Neural progenitor cell (in vitro differentiated cells): ENCODE measurements around the gene ARID3A. TPM values are rescaled to one million over a fixed set of nuclear protein-coding genes. Genes with fewer than 3 reads are reported as not detected.

ENCODE experiments used
- DNase-seq: peaks from one replicate; pipeline ENCODE4 v3.0.0-alpha.2; 2016; ENCODE audit warnings: low spot score
- H2AFZ ChIP-seq: fragments of 200-600 bp; sonication (generic); replicated peaks from 2 replicates; pipeline ENCODE4 v1.6.1; 2016; ENCODE audit warnings: antibody characterized with exemption
- H3F3A ChIP-seq: fragments of 200-600 bp; sonication (generic); 2 replicates; pipeline ENCODE4 v1.6.1; 2016; ENCODE audit warnings: antibody characterized with exemption, low read depth
- H3K27ac ChIP-seq: fragments of 200-600 bp; sonication (generic); 2 replicates; pipeline ENCODE4 v1.5.1; 2016; ENCODE audit warnings: mild to moderate bottlenecking
- H3K27me3 ChIP-seq: fragments of 200-600 bp; sonication (generic); 2 replicates; pipeline ENCODE4 v1.6.1; 2016; ENCODE audit warnings: mild to moderate bottlenecking, moderate library complexity
- H3K36me3 ChIP-seq: fragments of 200-600 bp; sonication (generic); 2 replicates; pipeline ENCODE4 v1.5.1; 2016
- H3K4me1 ChIP-seq: fragments of 200-600 bp; sonication (generic); 2 replicates; pipeline ENCODE4 v1.6.1; 2016; ENCODE audit warnings: mixed run types
- H3K4me2 ChIP-seq: fragments of 200-600 bp; sonication (generic); 2 replicates; pipeline ENCODE4 v1.6.1; 2016
- H3K4me3 ChIP-seq: fragments of 200-600 bp; sonication (generic); 2 replicates; pipeline ENCODE4 v1.5.1; 2016
- H3K79me2 ChIP-seq: fragments of 200-600 bp; sonication (generic); 2 replicates; pipeline ENCODE4 v1.6.1; 2016; ENCODE audit warnings: low read depth
- H3K9ac ChIP-seq: fragments of 200-600 bp; sonication (generic); 2 replicates; pipeline ENCODE4 v1.6.1; 2016
- H3K9me3 ChIP-seq: fragments of 200-600 bp; sonication (generic); 2 replicates; pipeline ENCODE4 v1.5.1; 2016; ENCODE audit warnings: low read depth
- H4K20me1 ChIP-seq: fragments of 200-600 bp; sonication (generic); 2 replicates; pipeline ENCODE4 v1.6.1; 2016; ENCODE audit warnings: low read depth
- H3K27ac Mint-ChIP-seq: 3 replicates; pipeline ENCODE4 v1.8.0; 2021; ENCODE audit warnings: mixed read lengths
- H3K27me3 Mint-ChIP-seq: 2 replicates; pipeline ENCODE4 v1.8.0; 2022; ENCODE audit warnings: low read depth, mild to moderate bottlenecking, inconsistent platforms, moderate library complexity, mixed read lengths; ENCODE audit not compliant: insufficient read depth
- H3K36me3 Mint-ChIP-seq: 3 replicates; pipeline ENCODE4 v1.8.0; 2021; ENCODE audit warnings: mixed read lengths
- H3K4me1 Mint-ChIP-seq: 3 replicates; pipeline ENCODE4 v1.8.0; 2021; ENCODE audit warnings: mixed read lengths
- H3K4me3 Mint-ChIP-seq: 3 replicates; pipeline ENCODE4 v1.8.0; 2021; ENCODE audit warnings: mild to moderate bottlenecking, moderate library complexity, mixed read lengths
- H3K9me3 Mint-ChIP-seq: 3 replicates; pipeline ENCODE4 v1.8.0; 2020; ENCODE audit warnings: mixed read lengths
- CTCF ChIP-seq: fragments of 200-600 bp; sonication (generic); IDR thresholded peaks from 2 replicates; pipeline ENCODE4 v1.5.1; 2017; ENCODE audit warnings: antibody characterized with exemption, mild to moderate bottlenecking
- EZH2 ChIP-seq: fragments of 200-600 bp; sonication (generic); IDR thresholded peaks from 2 replicates; pipeline ENCODE4 v1.6.1; 2017; ENCODE audit warnings: antibody characterized with exemption, mild to moderate bottlenecking, moderate library complexity
- EZH2phosphoT487 ChIP-seq: fragments of 200-600 bp; sonication (generic); IDR thresholded peaks from 2 replicates; pipeline ENCODE4 v1.6.1; 2017; ENCODE audit warnings: antibody characterized with exemption
- total RNA-seq: library from RNA; depleted of rRNA; stranded (reverse); fragments of >200 nt; gene quantifications from 2 replicates; pipeline ENCODE4 v1.2.3, GENCODE V29; 2015; ENCODE audit warnings: low replicate concordance

ARID3A gene
- total RNA-seq, 1 donor from 2014 or later, result 25.5 TPM

DNA sequence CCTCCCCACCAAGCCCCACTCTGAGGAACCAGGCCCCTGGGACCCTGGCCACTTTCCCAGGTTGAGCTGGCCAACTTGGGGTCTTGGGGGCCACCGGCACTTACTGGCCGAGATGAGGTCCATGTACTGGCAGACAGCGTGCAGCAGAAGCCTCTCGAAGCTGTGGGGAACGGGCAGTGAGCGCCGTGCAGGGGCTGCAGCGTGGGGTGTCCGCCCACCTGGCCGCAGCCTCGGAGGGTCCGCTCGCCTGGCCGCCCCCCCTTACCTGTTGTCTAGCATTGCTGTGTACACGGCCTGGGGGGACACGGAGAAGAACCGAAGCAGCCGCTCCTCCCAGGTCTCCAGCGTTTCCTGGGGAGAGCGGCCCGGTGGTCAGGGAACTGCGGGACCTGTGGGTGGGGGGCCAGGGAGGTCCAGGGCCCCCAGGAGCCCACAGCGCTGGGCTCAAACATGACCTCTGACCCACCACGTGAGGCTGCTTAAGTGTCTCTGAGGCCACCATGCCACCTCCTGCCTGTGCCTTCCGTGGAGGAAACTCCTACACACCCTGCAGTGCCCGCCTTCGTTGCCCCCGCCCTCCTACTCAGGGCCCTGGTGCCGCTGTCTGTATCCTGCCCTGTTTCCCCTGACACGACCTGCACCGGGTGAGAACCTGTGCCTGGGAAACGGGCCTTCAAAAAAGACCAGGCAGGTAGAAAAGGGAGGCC lies 26.3 kb upstream of the ARID3A start:
- Mint-ChIP-seq H3K27me3 (peaks cover 2% of the 10 kb centered on the region), H3K9me3 (no peaks in the 10 kb centered on the region), H3K4me1 (peaks cover 27% of the 10 kb centered on the region), H3K27ac (no peak overlapping the region), H3K36me3 (peaks cover 1% of the 10 kb centered on the region), H3K4me3 (no peak overlapping the region)
- no peak for DNase-seq
- Histone ChIP-seq H3K27me3 (no peaks in the 10 kb centered on the region), H3K27ac (no peak overlapping the region), H3K4me3 (no peak overlapping the region), H3K4me2 (no peak overlapping the region), H3K36me3 (no peaks in the 10 kb centered on the region), H3K9me3 (no peaks in the 10 kb centered on the region), H3K4me1 (peaks cover 10% of the 10 kb centered on the region), H4K20me1 (peaks cover 62% of the 10 kb centered on the region), H3F3A (peaks cover 27% of the 10 kb centered on the region), H2AFZ (no peak overlapping the region), H3K79me2 (peaks cover 18% of the 10 kb centered on the region), H3K9ac (no peak overlapping the region)
- no peak for TF ChIP-seq EZH2
- no peak for TF ChIP-seq EZH2phosphoT487
- TF ChIP-seq CTCF, result no peak

GRCh38 chr19:900043-900301 lies 25.9 kb upstream of the ARID3A start:
- no peak overlapping the region for H3K4me3 ChIP-seq
- TF ChIP-seq EZH2phosphoT487 (no peak), CTCF (no peak), EZH2 (no peak)
- H3K9me3 ChIP-seq, result no peaks in the 10 kb centered on the region
- H3F3A ChIP-seq, result peaks cover 28% of the 10 kb centered on the region
- H3K9ac ChIP-seq, result no peak overlapping the region
- H3K36me3 Mint-ChIP-seq, result peaks cover 1% of the 10 kb centered on the region
- DNase-seq, result no peak
- H3K27ac Mint-ChIP-seq, result no peak overlapping the region
- H3K4me3 Mint-ChIP-seq, result no peak overlapping the region
- H3K27me3 Mint-ChIP-seq, result peaks cover 2% of the 10 kb centered on the region
- no peak overlapping the region for H2AFZ ChIP-seq
- H4K20me1 ChIP-seq, result peaks cover 67% of the 10 kb centered on the region
- H3K4me1 Mint-ChIP-seq, result peaks cover 27% of the 10 kb centered on the region
- no peak overlapping the region for H3K4me2 ChIP-seq
- no peaks in the 10 kb centered on the region for H3K36me3 ChIP-seq
- H3K79me2 ChIP-seq, result peaks cover 23% of the 10 kb centered on the region
- H3K27ac ChIP-seq, result no peak overlapping the region
- H3K27me3 ChIP-seq, result no peaks in the 10 kb centered on the region
- peaks cover 10% of the 10 kb centered on the region for H3K4me1 ChIP-seq
- H3K9me3 Mint-ChIP-seq, result no peaks in the 10 kb centered on the region

GRCh38 chr19:900302-901111 lies 25.3 kb upstream of the ARID3A start:
- Mint-ChIP-seq H3K27me3 (peaks cover 2% of the 10 kb centered on the region), H3K36me3 (peaks cover 1% of the 10 kb centered on the region), H3K27ac (no peak overlapping the region), H3K4me1 (peaks cover 27% of the 10 kb centered on the region), H3K9me3 (no peaks in the 10 kb centered on the region), H3K4me3 (no peak overlapping the region)
- H3K9ac ChIP-seq, result no peak overlapping the region
- H3F3A ChIP-seq, result peaks cover 28% of the 10 kb centered on the region
- no peaks in the 10 kb centered on the region for H3K36me3 ChIP-seq
- no peak overlapping the region for H3K4me2 ChIP-seq
- no peak overlapping the region for H3K4me3 ChIP-seq
- no peak overlapping the region for H3K27ac ChIP-seq
- no peaks in the 10 kb centered on the region for H3K9me3 ChIP-seq
- DNase-seq, result no peak
- no peak overlapping the region for H2AFZ ChIP-seq
- no peaks in the 10 kb centered on the region for H3K27me3 ChIP-seq
- peaks cover 10% of the 10 kb centered on the region for H3K4me1 ChIP-seq
- TF ChIP-seq CTCF (no peak), EZH2 (no peak), EZH2phosphoT487 (no peak)
- H3K79me2 ChIP-seq, result peaks cover 26% of the 10 kb centered on the region
- peaks cover 70% of the 10 kb centered on the region for H4K20me1 ChIP-seq
